Progenitor cell of endocrine pancreas (in vitro differentiated cells): ENCODE data around the gene F5. TPM values are rescaled to one million over a fixed set of nuclear protein-coding genes. Genes with fewer than 3 reads are reported as not detected.

ENCODE experiments used
- DNase-seq: peaks from one replicate; pipeline ENCODE4 v3.0.0; 2021; ENCODE audit warnings: low spot score; ENCODE audit not compliant: unreplicated experiment
- H3K27ac Mint-ChIP-seq: 2 replicates; pipeline ENCODE4 v1.8.0; 2021; ENCODE audit warnings: mild to moderate bottlenecking, moderate library complexity, mixed read lengths
- H3K27me3 Mint-ChIP-seq: 2 replicates; pipeline ENCODE4 v1.8.0; 2021; ENCODE audit warnings: mixed read lengths
- H3K36me3 Mint-ChIP-seq: 2 replicates; pipeline ENCODE4 v1.8.0; 2022; ENCODE audit warnings: mixed read lengths; ENCODE audit not compliant: insufficient read depth
- H3K4me1 Mint-ChIP-seq: 2 replicates; pipeline ENCODE4 v1.8.0; 2021; ENCODE audit warnings: low read depth, mixed read lengths
- H3K4me3 Mint-ChIP-seq: 2 replicates; pipeline ENCODE4 v1.8.0; 2021; ENCODE audit warnings: low read depth, mild to moderate bottlenecking, moderate library complexity, mixed read lengths
- H3K9me3 Mint-ChIP-seq: 2 replicates; pipeline ENCODE4 v1.8.0; 2021; ENCODE audit warnings: low read depth, mixed read lengths
- CTCF ChIP-seq: fragments of 200-600 bp; sonication (generic); IDR thresholded peaks from one replicate; pipeline ENCODE4 v1.5.0; 2021; ENCODE audit warnings: antibody characterized with exemption, mild to moderate bottlenecking; ENCODE audit not compliant: unreplicated experiment
- total RNA-seq: library from RNA; stranded (reverse); gene quantifications from 2 replicates; pipeline ENCODE4 v1.2.1, GENCODE V29; 2021

The F5 gene
- total RNA-seq, 1 donor from 2014 or later: 2.9 TPM

- Mint-ChIP-seq H3K36me3 (no peaks in the 10 kb centered on the region), H3K4me1 (peaks cover 53% of the 10 kb centered on the region), H3K27ac (peak overlapping the region; percentile 71), H3K9me3 (peaks cover under 1% of the 10 kb centered on the region), H3K27me3 (no peaks in the 10 kb centered on the region), H3K4me3 (peak overlapping the region; percentile 17)
- DNase-seq: no peak
- no peak for TF ChIP-seq CTCF
Observed at GRCh38 chr1:169570172-169570574, 16.1 kb downstream of the F5 start.

- peaks cover 13% of the 10 kb centered on the region for H3K9me3 Mint-ChIP-seq
- peaks cover 6% of the 10 kb centered on the region for H3K36me3 Mint-ChIP-seq
- H3K4me3 Mint-ChIP-seq: no peak overlapping the region
- no peaks in the 10 kb centered on the region for H3K27me3 Mint-ChIP-seq
- TF ChIP-seq CTCF: no peak
- DNase-seq: no peak
- peaks cover 56% of the 10 kb centered on the region for H3K4me1 Mint-ChIP-seq
- H3K27ac Mint-ChIP-seq: peak overlapping the region; percentile 6
Observed at GRCh38 chr1:169568497-169568896, 17.8 kb downstream of the F5 start.

GRCh38 chr1:169565335-169566271, 20.7 kb downstream of the F5 start:
- Mint-ChIP-seq H3K27ac (no peak overlapping the region), H3K4me1 (peaks cover 37% of the 10 kb centered on the region), H3K36me3 (peaks cover 8% of the 10 kb centered on the region), H3K9me3 (peaks cover 23% of the 10 kb centered on the region), H3K4me3 (no peak overlapping the region), H3K27me3 (no peaks in the 10 kb centered on the region)
- DNase-seq: no peak
- TF ChIP-seq CTCF: no peak

- no peak for TF ChIP-seq CTCF
- Mint-ChIP-seq H3K4me1 (peaks cover 24% of the 10 kb centered on the region), H3K36me3 (peaks cover 8% of the 10 kb centered on the region), H3K27me3 (no peaks in the 10 kb centered on the region), H3K9me3 (peaks cover 23% of the 10 kb centered on the region), H3K27ac (no peak overlapping the region), H3K4me3 (no peak overlapping the region)
- no peak for DNase-seq
Observed at GRCh38 chr1:169563650-169564049, 22.6 kb downstream of the F5 start.

GRCh38 chr1:169563019-169563615, 23.2 kb downstream of the F5 start:
- H3K4me3 Mint-ChIP-seq: no peak overlapping the region
- peaks cover 21% of the 10 kb centered on the region for H3K4me1 Mint-ChIP-seq
- H3K9me3 Mint-ChIP-seq: peaks cover 23% of the 10 kb centered on the region
- H3K27ac Mint-ChIP-seq: no peak overlapping the region
- DNase-seq: no peak
- no peaks in the 10 kb centered on the region for H3K27me3 Mint-ChIP-seq
- TF ChIP-seq CTCF: no peak
- peaks cover 8% of the 10 kb centered on the region for H3K36me3 Mint-ChIP-seq
